ENCODE measurements around the gene TREML2.

The TREML2 gene

DNA sequence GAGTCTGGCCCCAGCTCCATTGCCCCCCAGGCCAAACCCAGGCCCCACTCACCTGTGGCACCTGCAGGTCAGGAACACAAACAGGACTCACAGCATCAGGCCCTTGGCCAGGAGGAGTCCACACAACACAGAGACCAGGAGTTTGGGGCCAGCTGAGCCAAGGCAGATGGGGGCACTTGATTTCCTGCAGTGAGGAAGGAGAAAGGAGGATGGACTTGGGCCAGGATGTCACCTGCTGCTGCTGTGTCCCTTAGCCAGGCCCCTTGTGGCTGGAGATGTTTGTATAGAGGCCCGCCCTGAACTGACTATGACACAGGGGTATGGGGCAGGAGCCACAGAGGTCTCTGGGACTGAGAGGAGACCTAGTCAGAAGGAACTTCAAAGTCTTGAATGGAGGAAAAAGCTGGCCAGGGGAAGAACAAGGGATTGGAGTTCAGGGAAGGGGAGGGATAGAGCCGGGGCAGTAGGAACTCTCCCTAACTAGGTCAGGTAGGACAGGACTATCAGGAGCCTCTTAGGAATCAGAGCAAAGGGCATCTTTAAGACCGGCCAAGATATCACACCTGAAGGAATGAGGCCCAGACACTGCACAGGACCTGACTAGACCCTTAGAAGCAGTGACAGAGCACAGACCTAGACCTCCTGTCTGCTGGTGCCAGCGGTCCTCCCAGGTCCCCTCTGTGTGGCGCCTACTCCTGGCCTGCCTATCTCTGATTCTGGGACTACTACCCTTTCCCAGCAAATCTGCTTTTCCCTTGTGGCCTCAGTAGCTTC, 8.8 kb upstream of the TREML2 start:
- Histone ChIP-seq H3K4ac (ENCODE audit: low read depth in 1 of 2, low read length in 2 of 2) (no peak overlapping the region), H2AFZ (ENCODE audit: low read depth, low read length) (no peak overlapping the region), H3K27me3 (ENCODE audit: control insufficient read depth in 1 of 2, insufficient read depth in 1 of 2, low read length in 2 of 2) (peaks cover 0 to 5% of the 10 kb centered on the region in 2 experiments), H3K36me3 (ENCODE audit: control insufficient read depth in 1 of 2, insufficient read depth in 2 of 2, low read depth in 1 of 2, low read length in 2 of 2) (no peaks in the 10 kb centered on the region), H2BK12ac (ENCODE audit: low read length in 2 of 2) (no peak overlapping the region), H3K23ac (ENCODE audit: low read length in 2 of 2) (no peak overlapping the region), H3K18ac (ENCODE audit: low read depth in 1 of 2, low read length in 2 of 2) (no peak overlapping the region), H3K9me3 (ENCODE audit: control insufficient read depth, low read length) (peaks cover 5% of the 10 kb centered on the region), H2BK120ac (ENCODE audit: low read depth, low read length) (no peak overlapping the region), H3K4me1 (ENCODE audit: control insufficient read depth, insufficient read depth, low read depth, low read length) (no peaks in the 10 kb centered on the region), H3K79me1 (replicated peaks; ENCODE audit: low read length, poor library complexity, severe bottlenecking) (no peaks in the 10 kb centered on the region), H3K14ac (ENCODE audit: low read length in 2 of 2) (no peak overlapping the region), H4K8ac (ENCODE audit: low read length) (no peak overlapping the region), H4K91ac (ENCODE audit: low read length) (no peak overlapping the region), H3K27ac (ENCODE audit: low read length, poor library complexity, severe bottlenecking) (no peak overlapping the region), H3K4me2 (ENCODE audit: low read length, poor library complexity, severe bottlenecking) (no peak overlapping the region), H2BK5ac (ENCODE audit: low read depth, low read length, poor library complexity, severe bottlenecking) (no peak overlapping the region), H3K4me3 (ENCODE audit: insufficient read depth in 1 of 2, low read depth in 1 of 2, low read length in 2 of 2) (no peak overlapping the region), H3K9ac (ENCODE audit: low read length) (no peak overlapping the region), H2BK15ac (ENCODE audit: low read depth, poor library complexity, severe bottlenecking) (no peak overlapping the region), H2AK5ac (ENCODE audit: low read length, severe bottlenecking) (no peak overlapping the region)
- no peak for DNase-seq
- WGBS: 83% methylated on average over 5 of the region's 5 CpGs

DNA sequence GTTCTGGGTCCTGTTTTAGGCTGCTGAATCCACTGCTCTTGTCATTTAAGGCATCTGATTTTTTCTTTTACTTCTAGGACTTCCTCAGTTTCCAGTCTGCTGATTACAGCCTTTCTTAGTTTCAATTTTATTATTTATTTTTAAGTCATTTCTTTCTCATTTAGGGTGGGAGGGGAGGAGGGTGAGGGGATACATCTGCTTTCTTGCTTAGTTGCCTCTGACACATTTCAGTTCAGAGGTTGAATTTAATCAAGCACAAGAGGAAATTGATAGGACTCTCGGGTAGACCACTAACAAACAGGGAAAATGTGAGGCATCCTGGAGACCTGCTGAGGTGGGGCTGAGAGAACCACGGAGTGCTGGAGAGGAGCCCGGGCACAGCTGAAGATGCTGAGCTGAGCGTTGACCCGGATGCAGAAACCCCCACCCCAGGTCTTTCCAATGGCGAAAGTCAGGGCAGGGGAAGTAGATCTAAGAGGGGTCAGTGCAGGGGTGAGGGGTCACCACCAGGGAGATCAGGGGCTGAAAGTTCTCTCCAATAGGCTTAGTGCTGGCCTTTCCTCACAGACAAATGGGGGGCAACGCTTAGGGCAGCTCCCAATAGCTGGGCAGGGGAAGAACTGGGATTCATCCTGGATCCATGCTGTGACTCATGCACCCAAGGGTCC, 7.6 kb upstream of the TREML2 start:
- H3K4me1 ChIP-seq (ENCODE audit: control insufficient read depth, insufficient read depth, low read depth, low read length): no peaks in the 10 kb centered on the region
- H3K4ac ChIP-seq (ENCODE audit: low read depth in 1 of 2, low read length in 2 of 2): no peak overlapping the region
- no peak overlapping the region for H2BK5ac ChIP-seq (ENCODE audit: low read depth, low read length, poor library complexity, severe bottlenecking)
- H3K4me3 ChIP-seq (ENCODE audit: insufficient read depth in 1 of 2, low read depth in 1 of 2, low read length in 2 of 2): no peak overlapping the region
- H3K79me1 ChIP-seq (replicated peaks; ENCODE audit: low read length, poor library complexity, severe bottlenecking): no peaks in the 10 kb centered on the region
- no peak overlapping the region for H2AFZ ChIP-seq (ENCODE audit: low read depth, low read length)
- H2BK120ac ChIP-seq (ENCODE audit: low read depth, low read length): no peak overlapping the region
- H2AK5ac ChIP-seq (ENCODE audit: low read length, severe bottlenecking): no peak overlapping the region
- DNase-seq: no peak
- no peak overlapping the region for H2BK12ac ChIP-seq (ENCODE audit: low read length in 2 of 2)
- H3K18ac ChIP-seq (ENCODE audit: low read depth in 1 of 2, low read length in 2 of 2): no peak overlapping the region
- H3K9me3 ChIP-seq (ENCODE audit: control insufficient read depth, low read length): no peaks in the 10 kb centered on the region
- no peak overlapping the region for H3K14ac ChIP-seq (ENCODE audit: low read length in 2 of 2)
- no peak overlapping the region for H4K91ac ChIP-seq (ENCODE audit: low read length)
- 78% methylated on average over 7 of the region's 7 CpGs for WGBS
- no peak overlapping the region for H3K9ac ChIP-seq (ENCODE audit: low read length)
- H2BK15ac ChIP-seq (ENCODE audit: low read depth, poor library complexity, severe bottlenecking): no peak overlapping the region
- no peak overlapping the region for H3K27ac ChIP-seq (ENCODE audit: low read length, poor library complexity, severe bottlenecking)
- no peaks in the 10 kb centered on the region for H3K36me3 ChIP-seq (ENCODE audit: control insufficient read depth in 1 of 2, insufficient read depth in 2 of 2, low read depth in 1 of 2, low read length in 2 of 2)
- H4K8ac ChIP-seq (ENCODE audit: low read length): no peak overlapping the region
- H3K4me2 ChIP-seq (ENCODE audit: low read length, poor library complexity, severe bottlenecking): no peak overlapping the region
- H3K23ac ChIP-seq (ENCODE audit: low read length in 2 of 2): no peak overlapping the region
- H3K27me3 ChIP-seq (ENCODE audit: control insufficient read depth in 1 of 2, insufficient read depth in 1 of 2, low read length in 2 of 2): peaks cover 0 to 3% of the 10 kb centered on the region in 2 experiments

DNA sequence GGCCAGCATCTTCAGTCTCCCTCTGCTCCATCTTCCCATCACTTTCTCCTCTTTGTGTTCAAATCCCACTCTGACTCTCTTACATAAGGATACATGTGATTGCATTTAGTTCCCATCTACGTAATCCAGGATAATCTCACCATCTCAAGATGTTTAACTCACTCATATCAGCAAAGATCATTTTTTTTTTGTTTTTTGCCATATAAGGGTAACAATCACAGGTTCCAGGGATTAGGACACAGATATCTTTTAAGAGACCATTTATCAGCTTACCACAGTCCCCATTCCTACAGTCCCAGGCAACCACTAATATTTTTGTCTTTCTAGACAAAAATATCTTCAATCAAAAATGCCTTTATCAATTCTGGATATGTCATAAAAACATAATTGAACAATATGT, 3.2 kb upstream of the TREML2 start:
- no peak for DNase-seq
- Histone ChIP-seq H3K9me3 (ENCODE audit: control insufficient read depth, low read length) (no peaks in the 10 kb centered on the region), H3K23ac (ENCODE audit: low read length in 2 of 2) (no peak overlapping the region), H2AK5ac (ENCODE audit: low read length, severe bottlenecking) (no peak overlapping the region), H2AFZ (ENCODE audit: low read depth, low read length) (no peak overlapping the region), H4K91ac (ENCODE audit: low read length) (no peak overlapping the region), H3K4me3 (ENCODE audit: insufficient read depth in 1 of 2, low read depth in 1 of 2, low read length in 2 of 2) (no peak overlapping the region), H2BK120ac (ENCODE audit: low read depth, low read length) (no peak overlapping the region), H3K79me1 (replicated peaks; ENCODE audit: low read length, poor library complexity, severe bottlenecking) (no peaks in the 10 kb centered on the region), H3K27me3 (ENCODE audit: control insufficient read depth in 1 of 2, insufficient read depth in 1 of 2, low read length in 2 of 2) (peaks cover 0 to 11% of the 10 kb centered on the region in 2 experiments), H3K27ac (ENCODE audit: low read length, poor library complexity, severe bottlenecking) (no peak overlapping the region), H3K4me2 (ENCODE audit: low read length, poor library complexity, severe bottlenecking) (no peak overlapping the region), H3K9ac (ENCODE audit: low read length) (no peak overlapping the region), H2BK15ac (ENCODE audit: low read depth, poor library complexity, severe bottlenecking) (no peak overlapping the region), H4K8ac (ENCODE audit: low read length) (no peak overlapping the region), H2BK5ac (ENCODE audit: low read depth, low read length, poor library complexity, severe bottlenecking) (no peak overlapping the region), H3K18ac (ENCODE audit: low read depth in 1 of 2, low read length in 2 of 2) (no peak overlapping the region), H3K4ac (ENCODE audit: low read depth in 1 of 2, low read length in 2 of 2) (no peak overlapping the region), H3K14ac (ENCODE audit: low read length in 2 of 2) (no peak overlapping the region), H3K36me3 (ENCODE audit: control insufficient read depth in 1 of 2, insufficient read depth in 2 of 2, low read depth in 1 of 2, low read length in 2 of 2) (no peaks in the 10 kb centered on the region), H2BK12ac (ENCODE audit: low read length in 2 of 2) (no peak overlapping the region), H3K4me1 (ENCODE audit: control insufficient read depth, insufficient read depth, low read depth, low read length) (no peaks in the 10 kb centered on the region)
- 88% methylated on average over 1 of the region's 1 CpG for WGBS

DNA sequence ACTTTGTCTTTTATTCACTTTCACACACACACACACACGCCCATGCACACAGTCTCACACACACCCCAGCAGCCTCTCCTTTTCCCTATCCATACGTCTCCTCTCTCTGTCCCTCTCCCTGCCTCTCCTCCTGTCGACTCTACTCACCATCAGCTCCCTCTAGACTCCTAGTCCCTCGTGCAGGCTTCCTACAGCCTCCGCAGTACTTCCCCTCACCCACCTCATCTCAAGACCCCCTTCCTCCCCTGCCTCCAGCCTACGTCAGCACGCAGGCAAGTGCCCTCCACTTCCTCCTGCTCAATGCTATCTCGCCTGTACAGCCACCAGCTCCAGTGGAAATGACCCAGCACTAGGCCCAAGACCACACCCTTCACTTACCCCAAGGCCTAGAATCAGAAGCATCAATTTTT, 820 bp upstream of the TREML2 start:
- no peak overlapping the region for H2BK12ac ChIP-seq (ENCODE audit: low read length in 2 of 2)
- no peaks in the 10 kb centered on the region for H3K36me3 ChIP-seq (ENCODE audit: control insufficient read depth in 1 of 2, insufficient read depth in 2 of 2, low read depth in 1 of 2, low read length in 2 of 2)
- H3K27me3 ChIP-seq (ENCODE audit: control insufficient read depth in 1 of 2, insufficient read depth in 1 of 2, low read length in 2 of 2): peaks cover 0 to 23% of the 10 kb centered on the region in 2 experiments
- peak overlapping the region; percentile 11 for H4K91ac ChIP-seq (ENCODE audit: low read length)
- no peak overlapping the region for H3K27ac ChIP-seq (ENCODE audit: low read length, poor library complexity, severe bottlenecking)
- H2AK5ac ChIP-seq (ENCODE audit: low read length, severe bottlenecking): no peak overlapping the region
- H3K9ac ChIP-seq (ENCODE audit: low read length): no peak overlapping the region
- 65% methylated on average over 8 of the region's 8 CpGs for WGBS
- H4K8ac ChIP-seq (ENCODE audit: low read length): no peak overlapping the region
- H2BK15ac ChIP-seq (ENCODE audit: low read depth, poor library complexity, severe bottlenecking): no peak overlapping the region
- no peak overlapping the region for H2BK5ac ChIP-seq (ENCODE audit: low read depth, low read length, poor library complexity, severe bottlenecking)
- H3K14ac ChIP-seq (ENCODE audit: low read length in 2 of 2): no peak overlapping the region
- H3K23ac ChIP-seq (ENCODE audit: low read length in 2 of 2): no peak overlapping the region
- H2AFZ ChIP-seq (ENCODE audit: low read depth, low read length): no peak overlapping the region
- H3K4me2 ChIP-seq (ENCODE audit: low read length, poor library complexity, severe bottlenecking): no peak overlapping the region
- H3K9me3 ChIP-seq (ENCODE audit: control insufficient read depth, low read length): no peaks in the 10 kb centered on the region
- H3K79me1 ChIP-seq (replicated peaks; ENCODE audit: low read length, poor library complexity, severe bottlenecking): no peaks in the 10 kb centered on the region
- DNase-seq: no peak
- H3K4me3 ChIP-seq (ENCODE audit: insufficient read depth in 1 of 2, low read depth in 1 of 2, low read length in 2 of 2): no peak overlapping the region
- no peak overlapping the region for H3K18ac ChIP-seq (ENCODE audit: low read depth in 1 of 2, low read length in 2 of 2)
- no peak overlapping the region for H3K4ac ChIP-seq (ENCODE audit: low read depth in 1 of 2, low read length in 2 of 2)
- H2BK120ac ChIP-seq (ENCODE audit: low read depth, low read length): no peak overlapping the region
- H3K4me1 ChIP-seq (ENCODE audit: control insufficient read depth, insufficient read depth, low read depth, low read length): no peaks in the 10 kb centered on the region

All from mesenchymal stem cell (in vitro differentiated cells and primary cell).